Epidermal melanocyte (primary cell): ENCODE measurements around the gene ARHGAP26.
"Not testable (repeated sequence)": the region's sequence is repeated elsewhere in the genome, so short reads cannot be mapped to it uniquely, and the experiment has no call there.

Source experiments
- DNase-seq: peaks from one replicate; pipeline ENCODE4 v3.0.0; 2011; ENCODE audit warnings: low spot score; ENCODE audit not compliant: insufficient read length

ARHGAP26 gene

DNA sequence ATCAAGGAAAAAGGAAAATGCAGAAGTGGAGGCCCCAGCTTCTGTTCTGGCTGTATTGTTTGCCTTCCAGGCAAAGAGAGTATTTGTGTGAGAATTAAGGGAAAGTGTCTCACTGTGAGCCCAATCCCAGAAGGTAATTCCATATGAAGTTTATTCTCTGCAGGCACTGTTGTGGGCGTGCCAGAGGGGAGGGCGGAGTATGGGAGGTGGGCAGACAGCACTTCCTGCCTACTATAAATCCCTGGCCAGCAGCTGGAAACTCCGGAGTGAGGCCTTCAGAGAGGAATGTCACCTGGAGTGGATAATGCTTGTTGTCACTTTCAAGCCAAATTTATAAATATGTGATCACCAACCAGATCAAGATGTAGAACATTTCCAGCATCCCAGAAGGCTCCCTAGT, 209.5 kb downstream of the ARHGAP26 start:
- no peak for DNase-seq

DNA sequence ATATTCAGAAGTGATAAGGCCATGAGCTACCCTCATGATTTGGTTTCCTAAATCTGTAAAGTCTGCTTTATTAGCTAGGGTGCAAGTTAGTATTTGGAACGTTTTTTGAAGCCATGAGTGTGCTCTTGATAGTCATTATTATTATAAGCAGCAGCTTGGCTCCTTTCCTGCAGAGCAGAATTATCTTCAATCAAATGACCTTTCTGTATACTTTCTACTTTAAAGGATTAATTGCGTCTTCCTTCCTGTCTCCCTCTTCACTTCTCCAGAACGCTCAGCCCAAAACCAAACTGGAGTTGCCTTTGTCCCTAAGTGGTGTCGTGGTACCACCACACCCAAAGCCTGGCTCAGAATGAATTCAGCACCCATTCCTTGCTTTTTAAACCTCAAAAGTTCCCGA, 211.3 kb downstream of the ARHGAP26 start:
- no peak for DNase-seq

- DNase-seq: no peak
Observed at GRCh38 chr5:142981886-142982820, 212.0 kb downstream of the ARHGAP26 start.

DNA sequence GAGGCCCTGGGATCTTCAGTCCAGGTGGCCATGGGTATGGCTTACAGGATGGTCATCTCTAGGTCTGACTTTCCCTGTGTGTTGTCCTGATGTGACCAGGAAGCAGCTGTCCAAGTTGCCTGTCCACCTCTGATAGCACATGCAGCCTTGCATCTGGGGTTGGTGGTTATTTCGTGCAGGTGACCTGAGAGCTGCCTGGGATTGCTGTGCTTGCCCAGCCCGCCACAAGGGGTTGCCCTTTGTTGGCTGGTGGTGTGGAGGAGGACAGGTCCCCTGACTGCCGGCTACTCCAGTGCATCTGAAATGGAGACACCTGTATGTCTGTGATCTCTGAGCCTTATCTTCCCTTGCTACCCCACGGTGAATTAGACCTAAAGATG, 212.6 kb downstream of the ARHGAP26 start:
- DNase-seq: no peak

- no peak for DNase-seq
Observed at GRCh38 chr5:142984011-142984410, 213.8 kb downstream of the ARHGAP26 start.

- no peak for DNase-seq
Observed at GRCh38 chr5:142984525-142984924, 214.3 kb downstream of the ARHGAP26 start.

GRCh38 chr5:142989270-142989669, 219.1 kb downstream of the ARHGAP26 start:
- not testable (repeated sequence) for DNase-seq

GRCh38 chr5:142990073-142990472, 219.9 kb downstream of the ARHGAP26 start:
- not testable (repeated sequence) for DNase-seq

DNA sequence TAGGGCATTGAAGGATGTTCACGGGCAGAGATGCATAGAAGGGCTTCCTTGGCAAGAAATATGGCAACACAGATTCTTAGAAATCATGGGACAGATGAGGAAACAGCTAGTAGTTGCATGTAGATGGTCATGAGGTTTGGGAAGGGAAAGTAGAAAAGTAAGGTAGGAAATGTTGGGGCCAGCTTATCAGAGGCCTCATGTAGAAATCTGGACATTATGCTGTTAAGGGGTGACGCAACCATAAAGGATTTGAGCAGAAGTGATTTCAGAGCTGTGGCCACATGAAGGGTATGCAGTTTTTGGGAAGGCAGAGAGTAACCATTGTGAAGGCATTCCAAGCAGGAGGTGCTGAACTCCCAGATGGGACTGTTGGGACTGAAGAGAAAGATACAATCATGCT, 224.0 kb downstream of the ARHGAP26 start:
- no peak for DNase-seq

GRCh38 chr5:142995621-142996020, 225.4 kb downstream of the ARHGAP26 start:
- not testable (repeated sequence) for DNase-seq

GRCh38 chr5:142997591-142997990, 227.4 kb downstream of the ARHGAP26 start:
- DNase-seq: no peak

DNA sequence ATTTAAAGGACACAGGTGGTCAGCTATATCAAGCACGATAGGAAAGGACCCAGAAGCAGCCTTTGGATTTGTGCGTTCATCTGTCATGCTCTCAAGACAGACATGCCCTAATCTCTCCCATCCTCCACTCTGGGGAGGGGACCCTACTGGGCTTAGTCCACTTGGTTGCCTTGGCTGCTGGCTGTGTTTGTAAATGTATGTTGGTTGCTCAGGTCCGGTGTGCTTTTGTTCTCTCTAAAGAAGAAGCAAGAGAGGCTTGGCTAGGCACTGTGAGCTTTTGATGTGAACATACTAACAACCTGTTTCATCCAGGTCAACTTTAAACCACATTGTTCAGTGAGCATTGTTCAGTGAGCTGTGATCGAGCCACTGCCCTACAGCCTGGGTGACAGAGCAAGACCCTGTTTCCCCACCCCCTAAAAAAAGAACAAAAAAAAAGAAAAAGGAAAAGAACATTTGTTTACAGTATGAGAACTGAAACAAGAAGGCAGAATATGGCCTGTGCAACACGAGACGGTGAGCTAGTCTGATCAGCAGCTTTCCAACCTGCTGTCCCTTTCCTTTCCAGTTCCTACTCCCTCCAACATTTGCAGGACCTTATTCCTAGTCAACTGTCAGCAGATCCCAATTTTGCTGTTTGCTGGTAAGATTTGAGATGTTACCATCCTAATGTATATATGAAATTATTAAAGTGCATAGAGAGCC, 228.3 kb downstream of the ARHGAP26 start:
- DNase-seq: no peak

DNA sequence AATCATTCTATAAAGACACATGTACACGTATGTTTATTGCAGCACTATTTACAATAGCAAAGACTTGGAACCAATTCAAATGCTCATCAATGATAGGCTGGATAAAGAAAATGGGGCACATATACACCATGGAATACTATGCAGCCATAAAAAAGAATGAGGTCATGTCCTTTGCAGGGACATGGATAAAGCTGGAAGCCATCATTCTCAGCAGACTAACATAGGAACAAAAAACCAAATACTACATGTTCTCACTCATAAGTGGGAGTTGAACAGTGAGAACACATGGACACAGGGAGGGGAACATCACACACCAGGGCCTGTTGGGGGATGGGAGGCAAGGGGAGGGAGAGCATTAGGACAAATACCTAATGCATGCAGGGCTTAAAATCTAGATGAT, 230.4 kb downstream of the ARHGAP26 start:
- not testable (repeated sequence) for DNase-seq

DNA sequence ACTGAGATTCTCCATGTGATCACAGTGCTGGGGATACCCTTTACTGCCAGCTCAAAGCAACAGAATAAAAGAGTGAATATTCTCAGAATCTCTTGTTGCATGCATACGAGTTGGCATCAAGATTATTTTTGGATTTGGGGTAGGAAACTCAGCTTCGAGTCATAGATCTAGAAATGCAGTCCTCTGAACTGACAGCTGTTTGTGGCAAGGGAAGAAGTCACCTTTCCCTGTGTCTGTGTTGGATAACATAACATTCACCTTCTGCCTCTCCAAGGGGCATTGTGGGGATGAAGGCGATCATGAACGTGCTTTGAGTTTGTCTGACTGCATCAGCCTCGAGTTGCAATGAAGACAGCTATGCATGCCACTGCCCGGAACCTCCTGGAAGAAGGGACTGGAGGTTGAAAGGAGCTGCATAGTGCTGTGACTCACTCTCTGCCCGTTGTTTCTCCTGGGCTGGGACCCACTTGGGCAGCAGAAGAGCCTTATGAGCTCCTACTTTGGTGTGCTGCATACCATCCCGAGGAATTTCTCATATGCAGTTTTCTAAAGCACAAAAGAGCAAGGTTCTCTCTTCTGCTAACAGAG, 231.7 kb downstream of the ARHGAP26 start:
- no peak for DNase-seq

- no peak for DNase-seq
Observed at GRCh38 chr5:143002459-143003327, 232.5 kb downstream of the ARHGAP26 start.

GRCh38 chr5:143003328-143003636, 233.1 kb downstream of the ARHGAP26 start:
- DNase-seq: no peak

DNA sequence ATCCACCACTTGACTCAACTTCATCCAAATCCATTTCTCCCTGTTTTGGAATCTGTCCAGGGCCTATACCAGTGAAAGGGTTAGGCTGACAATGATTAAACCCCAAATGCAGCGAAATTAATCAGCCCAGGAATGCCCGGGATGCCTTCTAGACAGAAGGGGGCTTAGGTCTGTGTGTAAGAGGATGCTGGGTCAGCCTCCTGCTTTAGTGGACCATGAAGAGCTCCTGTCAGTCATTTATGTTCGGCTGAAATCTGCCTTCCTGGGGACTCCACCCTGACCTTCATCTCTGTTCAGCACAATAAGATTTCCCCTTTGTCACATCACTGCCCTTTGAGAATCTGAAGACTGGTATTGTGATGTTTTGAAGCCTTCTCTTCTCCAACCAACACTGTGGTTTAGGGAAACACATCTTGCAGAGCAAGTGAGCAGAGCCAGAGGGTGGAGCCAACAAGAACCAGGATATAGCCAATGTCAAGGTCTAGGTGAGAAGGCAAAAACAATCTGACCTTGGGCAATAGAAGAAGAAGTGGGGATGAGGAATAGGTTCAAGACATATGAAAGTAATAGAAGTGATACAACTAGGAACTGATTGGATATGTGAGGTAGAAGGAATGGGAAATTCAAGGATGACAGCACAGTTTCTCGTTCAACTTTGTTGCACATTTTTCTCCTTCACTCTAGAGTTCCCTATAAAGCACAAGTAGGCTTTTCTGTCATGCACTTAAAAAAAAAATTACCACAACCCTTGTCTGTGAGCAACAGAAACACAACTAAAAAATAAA, 234.4 kb downstream of the ARHGAP26 start:
- no peak for DNase-seq

GRCh38 chr5:143006501-143006900, 236.3 kb downstream of the ARHGAP26 start:
- no peak for DNase-seq

- no peak for DNase-seq
Observed at GRCh38 chr5:143008032-143008431, 237.9 kb downstream of the ARHGAP26 start.

GRCh38 chr5:143008809-143009521, 238.8 kb downstream of the ARHGAP26 start:
- DNase-seq: no peak
